ENCODE data around the gene SMIM11.

The SMIM11 gene

DNA sequence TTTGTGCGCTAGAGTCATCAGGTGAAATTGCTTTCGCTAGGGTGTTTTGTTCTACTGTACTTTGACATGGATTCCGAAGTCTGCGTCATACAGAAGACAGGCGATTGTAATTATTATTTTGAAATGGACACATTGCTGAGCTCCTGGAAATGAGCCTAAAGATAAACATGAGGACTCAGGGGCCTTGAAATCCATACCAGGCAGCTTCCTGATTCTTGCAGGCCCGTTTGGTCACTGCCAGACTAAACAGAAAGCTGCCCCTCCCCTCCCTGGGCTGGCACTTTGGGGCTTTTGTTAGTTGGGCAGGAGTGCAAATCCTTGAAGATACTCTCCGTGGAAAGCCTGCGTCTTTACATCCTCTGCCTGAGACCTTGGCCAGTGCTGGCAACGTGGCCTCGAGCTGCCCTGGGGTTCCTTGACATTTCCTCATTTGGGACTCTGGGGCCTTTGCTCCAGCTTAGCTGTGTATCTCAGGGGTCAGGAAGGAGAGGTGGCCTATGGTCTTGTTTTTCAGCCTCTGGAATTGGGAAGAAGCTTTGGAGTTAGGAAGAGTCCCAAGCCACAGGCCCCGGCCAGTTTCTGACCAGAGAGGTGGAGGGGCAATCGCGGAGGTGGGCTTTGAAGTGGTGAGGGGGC, 38.4 kb upstream of the SMIM11 start:
- TF ChIP-seq, protein P1, sequence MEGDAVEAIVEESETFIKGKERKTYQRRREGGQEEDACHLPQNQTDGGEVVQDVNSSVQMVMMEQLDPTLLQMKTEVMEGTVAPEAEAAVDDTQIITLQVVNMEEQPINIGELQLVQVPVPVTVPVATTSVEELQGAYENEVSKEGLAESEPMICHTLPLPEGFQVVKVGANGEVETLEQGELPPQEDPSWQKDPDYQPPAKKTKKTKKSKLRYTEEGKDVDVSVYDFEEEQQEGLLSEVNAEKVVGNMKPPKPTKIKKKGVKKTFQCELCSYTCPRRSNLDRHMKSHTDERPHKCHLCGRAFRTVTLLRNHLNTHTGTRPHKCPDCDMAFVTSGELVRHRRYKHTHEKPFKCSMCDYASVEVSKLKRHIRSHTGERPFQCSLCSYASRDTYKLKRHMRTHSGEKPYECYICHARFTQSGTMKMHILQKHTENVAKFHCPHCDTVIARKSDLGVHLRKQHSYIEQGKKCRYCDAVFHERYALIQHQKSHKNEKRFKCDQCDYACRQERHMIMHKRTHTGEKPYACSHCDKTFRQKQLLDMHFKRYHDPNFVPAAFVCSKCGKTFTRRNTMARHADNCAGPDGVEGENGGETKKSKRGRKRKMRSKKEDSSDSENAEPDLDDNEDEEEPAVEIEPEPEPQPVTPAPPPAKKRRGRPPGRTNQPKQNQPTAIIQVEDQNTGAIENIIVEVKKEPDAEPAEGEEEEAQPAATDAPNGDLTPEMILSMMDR (conservative IDR thresholded peaks at IDR 0.05; ENCODE audit: control insufficient read depth, insufficient read depth, low read depth, low read length), result no peak
- no peak for DNase-seq (ENCODE audit: low read depth)
- no peak overlapping the region for H3K4me3 ChIP-seq (ENCODE audit: control insufficient read depth, low read depth, low read length)

GRCh38 chr21:34337741-34338140, 37.6 kb upstream of the SMIM11 start:
- no peak overlapping the region for H3K4me3 ChIP-seq (ENCODE audit: control insufficient read depth, low read depth, low read length)
- no peak for DNase-seq (ENCODE audit: low read depth)
- TF ChIP-seq, protein P1 (conservative IDR thresholded peaks at IDR 0.05; ENCODE audit: control insufficient read depth, insufficient read depth, low read depth, low read length), result no peak

DNA sequence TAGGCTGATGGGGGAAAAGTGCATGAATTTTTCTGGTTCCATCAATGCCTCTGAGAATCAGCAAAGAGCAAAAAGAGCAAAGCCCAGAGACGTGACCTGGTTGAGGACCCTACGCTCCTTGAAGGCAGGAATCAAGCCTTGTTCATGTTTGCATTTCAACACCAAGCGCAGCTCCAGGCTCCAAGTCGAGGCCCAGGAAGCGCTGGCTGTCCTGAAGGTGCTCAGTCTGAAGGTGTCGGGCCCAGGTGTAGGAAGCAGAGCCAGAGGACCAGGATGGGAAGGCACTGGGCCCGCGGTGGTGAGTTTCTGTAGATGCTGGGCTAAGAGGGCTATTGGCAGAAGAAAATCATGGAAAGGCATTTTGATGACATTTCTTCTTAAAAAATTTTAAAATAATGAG, 37.1 kb upstream of the SMIM11 start:
- no peak overlapping the region for H3K4me3 ChIP-seq (ENCODE audit: control insufficient read depth, low read depth, low read length)
- TF ChIP-seq, protein P1 (conservative IDR thresholded peaks at IDR 0.05; ENCODE audit: control insufficient read depth, insufficient read depth, low read depth, low read length), result no peak
- DNase-seq (ENCODE audit: low read depth), result no peak

DNA sequence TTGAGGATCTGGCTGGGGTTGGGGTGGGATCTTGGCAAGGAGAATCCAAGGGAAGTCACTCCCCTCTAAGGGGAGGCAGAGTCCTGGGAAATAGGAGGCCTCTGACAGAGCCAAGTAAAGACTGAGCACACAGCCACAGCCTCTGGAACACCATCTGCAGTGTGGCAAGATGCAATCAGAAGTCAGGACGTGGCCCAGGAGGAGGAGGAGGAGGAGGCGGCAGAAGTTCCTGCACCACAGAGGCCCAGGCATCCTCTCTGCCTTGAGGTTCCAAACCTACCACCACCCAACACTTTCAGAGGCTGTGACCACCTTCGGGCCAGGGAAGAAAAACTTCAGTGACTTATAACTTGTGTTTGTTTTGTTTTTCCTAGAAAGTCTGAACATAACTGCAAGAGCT, 35.2 kb upstream of the SMIM11 start:
- no peak overlapping the region for H3K4me3 ChIP-seq (ENCODE audit: control insufficient read depth, low read depth, low read length)
- no peak for DNase-seq (ENCODE audit: low read depth)
- TF ChIP-seq, protein P1 (conservative IDR thresholded peaks at IDR 0.05; ENCODE audit: control insufficient read depth, insufficient read depth, low read depth, low read length), result no peak

- TF ChIP-seq, protein P1 (conservative IDR thresholded peaks at IDR 0.05; ENCODE audit: control insufficient read depth, insufficient read depth, low read depth, low read length), result no peak
- H3K4me3 ChIP-seq (ENCODE audit: control insufficient read depth, low read depth, low read length), result no peak overlapping the region
- DNase-seq (ENCODE audit: low read depth), result no peak
These were observed 32.8 kb upstream of the SMIM11 start for GRCh38 chr21:34342476-34342875.

DNA sequence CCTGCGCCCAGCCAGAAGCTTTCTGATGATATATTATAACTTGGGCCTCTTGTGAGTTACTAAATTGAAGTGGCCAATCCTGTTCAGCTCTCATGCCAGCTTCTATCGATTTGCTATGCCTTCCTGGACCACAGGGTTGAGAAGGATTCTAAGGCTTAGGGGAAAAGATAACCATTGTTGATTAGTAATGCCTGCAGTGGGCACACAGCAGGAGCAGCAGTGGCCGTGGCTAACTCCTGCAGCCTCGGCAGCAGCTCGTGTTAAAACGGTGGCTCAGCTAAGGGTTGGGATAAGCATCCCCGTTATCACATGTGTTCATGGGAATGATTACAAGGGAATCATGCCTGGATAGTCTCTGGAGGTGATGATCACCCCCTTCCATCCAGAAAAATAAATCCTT, 32.0 kb upstream of the SMIM11 start:
- TF ChIP-seq, protein P1 (conservative IDR thresholded peaks at IDR 0.05; ENCODE audit: control insufficient read depth, insufficient read depth, low read depth, low read length), result no peak
- no peak for DNase-seq (ENCODE audit: low read depth)
- H3K4me3 ChIP-seq (ENCODE audit: control insufficient read depth, low read depth, low read length), result no peak overlapping the region
